Keratinocyte (primary cell): ENCODE data around the gene GRAMD1A.

Experiments
- EZH2 ChIP-seq: IDR thresholded peaks from one replicate; pipeline ENCODE4 v1.6.1; 2012; ENCODE audit warnings: inconsistent platforms, mild to moderate bottlenecking, low read length, moderate library complexity
- TF ChIP-seq, protein P1 (sequence below), 3 experiments: IDR thresholded peaks in 1 of 3; conservative IDR thresholded peaks in 1 of 3; optimal IDR thresholded peaks in 1 of 3; 2 replicates in 2 of 3; 3 replicates in 1 of 3; pipeline versions ENCODE3 to v1.5.1; 2011; ENCODE audit warnings: low read length in 3 of 3, mild to moderate bottlenecking in 3 of 3, moderate library complexity in 2 of 3, control low read depth in 1 of 3, inconsistent platforms in 1 of 3; ENCODE audit not compliant: insufficient read depth in 2 of 3; ENCODE audit errors: extremely low read depth in 1 of 3

DNA sequence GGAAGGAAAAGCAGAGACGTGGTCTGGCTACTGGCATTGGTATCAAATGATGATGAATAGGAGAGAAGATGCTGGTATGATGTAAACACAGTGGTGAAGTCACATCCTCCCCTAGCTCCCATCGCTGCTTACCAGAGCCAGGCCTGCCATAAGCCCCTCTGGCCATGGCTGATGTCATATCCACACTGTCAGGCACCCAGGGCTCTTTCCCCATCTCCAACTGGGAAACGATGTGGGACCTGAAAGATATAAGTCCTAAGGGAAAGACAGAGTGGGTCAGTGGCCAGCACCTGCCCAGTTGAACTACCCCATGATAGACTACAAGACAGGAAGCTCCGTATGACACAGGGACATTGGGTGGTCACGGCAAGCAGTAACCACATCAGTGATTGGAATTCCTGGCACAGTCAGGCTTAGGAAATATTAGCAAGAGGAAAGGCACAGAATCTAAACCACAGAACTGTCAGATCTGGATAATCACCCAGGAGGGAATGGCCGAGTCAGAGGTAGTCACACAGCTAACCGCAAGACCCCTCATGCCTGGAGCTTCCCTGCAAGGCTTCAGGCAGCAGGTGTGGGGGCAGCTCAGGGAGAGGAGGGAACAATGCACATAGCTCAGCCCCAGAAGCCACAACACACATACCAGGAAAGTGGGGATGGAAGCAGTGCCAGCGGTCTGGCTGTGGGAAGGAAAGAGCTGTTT, 39.9 kb upstream of the GRAMD1A start:
- TF ChIP-seq, protein P1, sequence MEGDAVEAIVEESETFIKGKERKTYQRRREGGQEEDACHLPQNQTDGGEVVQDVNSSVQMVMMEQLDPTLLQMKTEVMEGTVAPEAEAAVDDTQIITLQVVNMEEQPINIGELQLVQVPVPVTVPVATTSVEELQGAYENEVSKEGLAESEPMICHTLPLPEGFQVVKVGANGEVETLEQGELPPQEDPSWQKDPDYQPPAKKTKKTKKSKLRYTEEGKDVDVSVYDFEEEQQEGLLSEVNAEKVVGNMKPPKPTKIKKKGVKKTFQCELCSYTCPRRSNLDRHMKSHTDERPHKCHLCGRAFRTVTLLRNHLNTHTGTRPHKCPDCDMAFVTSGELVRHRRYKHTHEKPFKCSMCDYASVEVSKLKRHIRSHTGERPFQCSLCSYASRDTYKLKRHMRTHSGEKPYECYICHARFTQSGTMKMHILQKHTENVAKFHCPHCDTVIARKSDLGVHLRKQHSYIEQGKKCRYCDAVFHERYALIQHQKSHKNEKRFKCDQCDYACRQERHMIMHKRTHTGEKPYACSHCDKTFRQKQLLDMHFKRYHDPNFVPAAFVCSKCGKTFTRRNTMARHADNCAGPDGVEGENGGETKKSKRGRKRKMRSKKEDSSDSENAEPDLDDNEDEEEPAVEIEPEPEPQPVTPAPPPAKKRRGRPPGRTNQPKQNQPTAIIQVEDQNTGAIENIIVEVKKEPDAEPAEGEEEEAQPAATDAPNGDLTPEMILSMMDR (optimal IDR thresholded peaks at IDR 0.05 in 1 of 3, IDR thresholded peaks at IDR 0.05 in 1 of 3, conservative IDR thresholded peaks at IDR 0.05 in 1 of 3; ENCODE audit: extremely low read depth in 1 of 3, insufficient read depth in 2 of 3, low read length in 3 of 3), result no peak
- no peak for TF ChIP-seq EZH2
